HEK293 (cell line): ENCODE data around the gene NID2.

ENCODE experiments used
- CTCF ChIP-seq: fragments of 450-650 bp; formaldehyde crosslinking; IDR thresholded peaks from 2 replicates; pipeline ENCODE4 v1.5.1; 2016; ENCODE audit warnings: missing biosample characterization, missing genetic modification characterization
- HIC1 ChIP-seq: fragments of 450-650 bp; formaldehyde crosslinking; IDR thresholded peaks from 2 replicates; pipeline ENCODE4 v1.5.1; 2016; ENCODE audit warnings: missing biosample characterization, missing genetic modification characterization
- HOXA7 ChIP-seq: sonication (generic); formaldehyde crosslinking; IDR thresholded peaks from 2 replicates; pipeline ENCODE4 v1.8.1; 2022; ENCODE audit warnings: missing genetic modification reagents, borderline replicate concordance
- REST ChIP-seq: fragments of 450-650 bp; formaldehyde crosslinking; IDR thresholded peaks from 2 replicates; pipeline ENCODE4 v1.5.1; 2016; ENCODE audit warnings: missing biosample characterization, missing genetic modification characterization
- ZBTB17 ChIP-seq: fragments of 450-650 bp; formaldehyde crosslinking; IDR thresholded peaks from 2 replicates; pipeline ENCODE4 v1.5.1; 2016; ENCODE audit warnings: missing biosample characterization, missing genetic modification characterization
- ZFHX2 ChIP-seq: fragments of 450-650 bp; formaldehyde crosslinking; conservative IDR thresholded peaks from 2 replicates; pipeline ENCODE4 v1.5.1; 2016; ENCODE audit warnings: missing biosample characterization, missing genetic modification characterization
- ZNF433 ChIP-seq: fragments of 450-650 bp; formaldehyde crosslinking; IDR thresholded peaks from 2 replicates; pipeline ENCODE4 v1.5.1; 2016; ENCODE audit warnings: missing biosample characterization, missing genetic modification characterization, low read depth
- ZNF677 ChIP-seq: fragments of 450-650 bp; IDR thresholded peaks from 2 replicates; pipeline ENCODE4 v1.5.0; 2018; ENCODE audit warnings: missing biosample characterization, mild to moderate bottlenecking, missing genetic modification characterization, moderate library complexity
- TF ChIP-seq, protein P1 (sequence below): fragments of 450-650 bp; formaldehyde crosslinking; optimal IDR thresholded peaks from 2 replicates; pipeline ENCODE3; 2016; ENCODE audit warnings: missing biosample characterization, mild to moderate bottlenecking, missing genetic modification characterization
- TF ChIP-seq, protein P2 (sequence below): fragments of 450-650 bp; formaldehyde crosslinking; IDR thresholded peaks from 2 replicates; pipeline ENCODE4 v1.5.1; 2016; ENCODE audit warnings: missing biosample characterization, missing genetic modification characterization

GRCh38 chr14:52039124-52039815 lies 29.6 kb downstream of the NID2 start:
- TF ChIP-seq ZNF433 (tag by site-specific recombination): no peak
- TF ChIP-seq CTCF: no peak
- no peak for TF ChIP-seq HOXA7 (CRISPR knock-in tag)
- TF ChIP-seq, protein P1, sequence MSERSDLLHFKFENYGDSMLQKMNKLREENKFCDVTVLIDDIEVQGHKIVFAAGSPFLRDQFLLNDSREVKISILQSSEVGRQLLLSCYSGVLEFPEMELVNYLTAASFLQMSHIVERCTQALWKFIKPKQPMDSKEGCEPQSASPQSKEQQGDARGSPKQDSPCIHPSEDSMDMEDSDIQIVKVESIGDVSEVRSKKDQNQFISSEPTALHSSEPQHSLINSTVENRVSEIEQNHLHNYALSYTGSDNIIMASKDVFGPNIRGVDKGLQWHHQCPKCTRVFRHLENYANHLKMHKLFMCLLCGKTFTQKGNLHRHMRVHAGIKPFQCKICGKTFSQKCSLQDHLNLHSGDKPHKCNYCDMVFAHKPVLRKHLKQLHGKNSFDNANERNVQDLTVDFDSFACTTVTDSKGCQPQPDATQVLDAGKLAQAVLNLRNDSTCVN (tag by site-specific recombination): no peak
- TF ChIP-seq HIC1 (tag by site-specific recombination): no peak
- TF ChIP-seq ZFHX2 (tag by site-specific recombination): no peak
- TF ChIP-seq REST (tag by site-specific recombination): no peak
- no peak for TF ChIP-seq ZBTB17 (tag by site-specific recombination)
- TF ChIP-seq, protein P2, sequence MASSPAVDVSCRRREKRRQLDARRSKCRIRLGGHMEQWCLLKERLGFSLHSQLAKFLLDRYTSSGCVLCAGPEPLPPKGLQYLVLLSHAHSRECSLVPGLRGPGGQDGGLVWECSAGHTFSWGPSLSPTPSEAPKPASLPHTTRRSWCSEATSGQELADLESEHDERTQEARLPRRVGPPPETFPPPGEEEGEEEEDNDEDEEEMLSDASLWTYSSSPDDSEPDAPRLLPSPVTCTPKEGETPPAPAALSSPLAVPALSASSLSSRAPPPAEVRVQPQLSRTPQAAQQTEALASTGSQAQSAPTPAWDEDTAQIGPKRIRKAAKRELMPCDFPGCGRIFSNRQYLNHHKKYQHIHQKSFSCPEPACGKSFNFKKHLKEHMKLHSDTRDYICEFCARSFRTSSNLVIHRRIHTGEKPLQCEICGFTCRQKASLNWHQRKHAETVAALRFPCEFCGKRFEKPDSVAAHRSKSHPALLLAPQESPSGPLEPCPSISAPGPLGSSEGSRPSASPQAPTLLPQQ (tag by site-specific recombination): no peak
- no peak for TF ChIP-seq ZNF677 (tag by site-specific recombination)
